ENCODE measurements around the gene LRRC56.

The LRRC56 gene

DNA sequence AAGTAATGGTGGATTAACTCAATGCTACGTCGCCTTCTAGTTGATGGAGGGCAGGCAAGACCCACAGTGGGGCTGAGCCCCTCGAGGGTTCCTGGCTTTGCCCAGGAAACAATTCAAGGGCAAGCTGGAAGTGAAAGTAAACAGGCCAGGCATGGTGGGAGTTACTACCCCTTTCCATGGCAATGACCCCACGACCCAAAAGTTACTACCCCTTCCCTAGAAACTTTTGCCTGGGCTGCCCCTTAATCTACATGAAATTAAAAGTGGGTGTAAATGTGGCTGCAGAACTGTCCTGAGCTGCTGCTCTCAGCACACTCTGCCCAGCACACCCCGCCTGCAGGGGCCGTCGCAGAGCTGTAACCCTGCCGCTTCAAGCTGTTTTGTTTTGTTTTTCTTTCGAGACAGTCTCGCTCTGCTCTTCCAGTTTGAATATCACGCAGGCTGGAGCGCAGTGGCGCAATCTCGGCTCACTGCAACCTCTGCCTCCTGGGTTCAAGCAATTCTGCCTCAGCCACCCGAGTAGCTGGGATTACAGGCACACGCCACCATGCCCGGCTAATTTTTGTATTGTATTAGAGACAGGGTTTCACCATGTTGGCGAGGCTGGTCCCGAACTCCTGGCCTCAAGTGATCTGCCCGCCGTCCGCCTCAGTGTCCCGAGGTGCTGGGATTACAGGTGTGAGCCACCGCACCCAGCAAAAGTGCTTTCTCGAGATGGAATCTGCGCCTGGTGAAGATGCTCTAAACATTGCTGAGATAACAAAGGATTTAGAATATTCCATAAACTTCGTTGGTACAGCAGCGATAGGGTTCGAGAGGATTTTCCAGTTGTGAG, 24.3 kb upstream of the LRRC56 start:
- CTCF ChIA-PET: interaction anchor here (0.7 to 1.1 kb wide), 2 partner anchors 65 to 238 kb away, joined by 3 to 4 read pairs; no protein-coding TSS in a partner anchor
- no peaks in the 10 kb centered on the region for H3K9me3 ChIP-seq (ENCODE audit: control insufficient read depth, insufficient read depth, low read depth, low read length)
- no peak for TF ChIP-seq ZNF292 (tag by site-specific recombination; IDR thresholded peaks at IDR 0.05; ENCODE audit: borderline replicate concordance, low read depth)
- TF ChIP-seq BCL11B (tag by site-specific recombination; IDR thresholded peaks at IDR 0.05; ENCODE audit: low read depth): no peak
- TF ChIP-seq, protein P1, sequence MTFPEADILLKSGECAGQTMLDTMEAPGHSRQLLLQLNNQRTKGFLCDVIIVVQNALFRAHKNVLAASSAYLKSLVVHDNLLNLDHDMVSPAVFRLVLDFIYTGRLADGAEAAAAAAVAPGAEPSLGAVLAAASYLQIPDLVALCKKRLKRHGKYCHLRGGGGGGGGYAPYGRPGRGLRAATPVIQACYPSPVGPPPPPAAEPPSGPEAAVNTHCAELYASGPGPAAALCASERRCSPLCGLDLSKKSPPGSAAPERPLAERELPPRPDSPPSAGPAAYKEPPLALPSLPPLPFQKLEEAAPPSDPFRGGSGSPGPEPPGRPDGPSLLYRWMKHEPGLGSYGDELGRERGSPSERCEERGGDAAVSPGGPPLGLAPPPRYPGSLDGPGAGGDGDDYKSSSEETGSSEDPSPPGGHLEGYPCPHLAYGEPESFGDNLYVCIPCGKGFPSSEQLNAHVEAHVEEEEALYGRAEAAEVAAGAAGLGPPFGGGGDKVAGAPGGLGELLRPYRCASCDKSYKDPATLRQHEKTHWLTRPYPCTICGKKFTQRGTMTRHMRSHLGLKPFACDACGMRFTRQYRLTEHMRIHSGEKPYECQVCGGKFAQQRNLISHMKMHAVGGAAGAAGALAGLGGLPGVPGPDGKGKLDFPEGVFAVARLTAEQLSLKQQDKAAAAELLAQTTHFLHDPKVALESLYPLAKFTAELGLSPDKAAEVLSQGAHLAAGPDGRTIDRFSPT (tag by site-specific recombination; IDR thresholded peaks at IDR 0.05): no peak
- TF ChIP-seq, protein P2, sequence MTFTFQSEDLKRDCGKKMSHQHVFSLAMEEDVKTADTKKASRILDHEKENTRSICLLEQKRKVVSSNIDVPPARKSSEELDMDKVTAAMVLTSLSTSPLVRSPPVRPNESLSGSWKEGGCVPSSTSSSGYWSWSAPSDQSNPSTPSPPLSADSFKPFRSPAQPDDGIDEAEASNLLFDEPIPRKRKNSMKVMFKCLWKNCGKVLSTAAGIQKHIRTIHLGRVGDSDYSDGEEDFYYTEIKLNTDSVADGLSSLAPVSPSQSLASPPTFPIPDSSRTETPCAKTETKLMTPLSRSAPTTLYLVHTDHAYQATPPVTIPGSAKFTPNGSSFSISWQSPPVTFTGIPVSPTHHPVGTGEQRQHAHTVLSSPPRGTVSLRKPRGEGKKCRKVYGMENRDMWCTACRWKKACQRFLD (tag by site-specific recombination; IDR thresholded peaks at IDR 0.05): no peak
- H3K36me3 ChIP-seq (ENCODE audit: control insufficient read depth in 2 of 2, insufficient read depth in 1 of 2, low read length in 2 of 2): peaks cover 0 to 21% of the 10 kb centered on the region in 2 experiments; a peak in 1 of 3 replicates
- no peaks in the 10 kb centered on the region for H3K4me1 ChIP-seq (ENCODE audit: control insufficient read depth, insufficient read depth, low read length)
- no peak overlapping the region for H3K4me3 ChIP-seq (ENCODE audit: low read depth, low read length)
- POLR2A ChIA-PET: no interaction called here
- no peak overlapping the region for H3K27ac ChIP-seq (ENCODE audit: extremely low read depth, low read depth, low read length)

DNA sequence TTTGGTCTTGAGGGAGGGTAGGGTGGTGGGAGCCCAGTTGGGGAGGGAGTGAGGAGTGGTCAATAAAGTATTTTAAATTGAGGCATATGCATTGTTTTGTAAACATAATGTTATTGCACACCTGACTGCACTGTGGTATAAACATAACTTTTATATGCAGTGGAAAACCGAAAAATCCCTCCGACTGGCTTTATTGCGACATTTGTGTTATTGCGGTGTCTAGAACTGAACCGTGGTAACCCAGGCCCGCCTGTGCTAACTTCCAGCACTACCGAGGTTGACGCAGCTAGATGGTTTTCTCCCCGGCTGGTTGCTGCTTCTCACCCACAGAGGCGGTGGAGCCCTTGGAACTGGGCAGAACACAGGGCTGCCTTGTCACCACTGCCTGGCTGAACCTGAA, 22.7 kb upstream of the LRRC56 start:
- Histone ChIP-seq H3K27ac (ENCODE audit: extremely low read depth, low read depth, low read length) (no peak overlapping the region), H3K4me3 (ENCODE audit: low read depth, low read length) (no peak overlapping the region), H3K4me1 (ENCODE audit: control insufficient read depth, insufficient read depth, low read length) (no peaks in the 10 kb centered on the region), H3K9me3 (ENCODE audit: control insufficient read depth, insufficient read depth, low read depth, low read length) (no peaks in the 10 kb centered on the region), H3K36me3 (ENCODE audit: control insufficient read depth in 2 of 2, insufficient read depth in 1 of 2, low read length in 2 of 2) (peaks cover 0 to 13% of the 10 kb centered on the region in 2 experiments; a peak in 1 of 3 replicates)
- TF ChIP-seq, protein P3, sequence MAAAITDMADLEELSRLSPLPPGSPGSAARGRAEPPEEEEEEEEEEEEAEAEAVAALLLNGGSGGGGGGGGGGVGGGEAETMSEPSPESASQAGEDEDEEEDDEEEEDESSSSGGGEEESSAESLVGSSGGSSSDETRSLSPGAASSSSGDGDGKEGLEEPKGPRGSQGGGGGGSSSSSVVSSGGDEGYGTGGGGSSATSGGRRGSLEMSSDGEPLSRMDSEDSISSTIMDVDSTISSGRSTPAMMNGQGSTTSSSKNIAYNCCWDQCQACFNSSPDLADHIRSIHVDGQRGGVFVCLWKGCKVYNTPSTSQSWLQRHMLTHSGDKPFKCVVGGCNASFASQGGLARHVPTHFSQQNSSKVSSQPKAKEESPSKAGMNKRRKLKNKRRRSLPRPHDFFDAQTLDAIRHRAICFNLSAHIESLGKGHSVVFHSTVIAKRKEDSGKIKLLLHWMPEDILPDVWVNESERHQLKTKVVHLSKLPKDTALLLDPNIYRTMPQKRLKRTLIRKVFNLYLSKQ (tag by site-specific recombination; IDR thresholded peaks at IDR 0.05; ENCODE audit: borderline replicate concordance): no peak
- no peak for TF ChIP-seq ZNF596 (tag by site-specific recombination; IDR thresholded peaks at IDR 0.05)
- TF ChIP-seq, protein P4, sequence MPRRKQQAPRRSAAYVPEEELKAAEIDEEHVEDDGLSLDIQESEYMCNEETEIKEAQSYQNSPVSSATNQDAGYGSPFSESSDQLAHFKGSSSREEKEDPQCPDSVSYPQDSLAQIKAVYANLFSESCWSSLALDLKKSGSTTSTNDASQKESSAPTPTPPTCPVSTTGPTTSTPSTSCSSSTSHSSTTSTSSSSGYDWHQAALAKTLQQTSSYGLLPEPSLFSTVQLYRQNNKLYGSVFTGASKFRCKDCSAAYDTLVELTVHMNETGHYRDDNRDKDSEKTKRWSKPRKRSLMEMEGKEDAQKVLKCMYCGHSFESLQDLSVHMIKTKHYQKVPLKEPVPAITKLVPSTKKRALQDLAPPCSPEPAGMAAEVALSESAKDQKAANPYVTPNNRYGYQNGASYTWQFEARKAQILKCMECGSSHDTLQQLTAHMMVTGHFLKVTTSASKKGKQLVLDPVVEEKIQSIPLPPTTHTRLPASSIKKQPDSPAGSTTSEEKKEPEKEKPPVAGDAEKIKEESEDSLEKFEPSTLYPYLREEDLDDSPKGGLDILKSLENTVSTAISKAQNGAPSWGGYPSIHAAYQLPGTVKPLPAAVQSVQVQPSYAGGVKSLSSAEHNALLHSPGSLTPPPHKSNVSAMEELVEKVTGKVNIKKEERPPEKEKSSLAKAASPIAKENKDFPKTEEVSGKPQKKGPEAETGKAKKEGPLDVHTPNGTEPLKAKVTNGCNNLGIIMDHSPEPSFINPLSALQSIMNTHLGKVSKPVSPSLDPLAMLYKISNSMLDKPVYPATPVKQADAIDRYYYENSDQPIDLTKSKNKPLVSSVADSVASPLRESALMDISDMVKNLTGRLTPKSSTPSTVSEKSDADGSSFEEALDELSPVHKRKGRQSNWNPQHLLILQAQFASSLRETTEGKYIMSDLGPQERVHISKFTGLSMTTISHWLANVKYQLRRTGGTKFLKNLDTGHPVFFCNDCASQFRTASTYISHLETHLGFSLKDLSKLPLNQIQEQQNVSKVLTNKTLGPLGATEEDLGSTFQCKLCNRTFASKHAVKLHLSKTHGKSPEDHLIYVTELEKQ (tag by site-specific recombination; IDR thresholded peaks at IDR 0.05; ENCODE audit: borderline replicate concordance): no peak
- no peak for TF ChIP-seq ZNF184 (tag by site-specific recombination; IDR thresholded peaks at IDR 0.05)
- TF ChIP-seq ZBTB1 (tag by site-specific recombination; IDR thresholded peaks at IDR 0.05): no peak
- TF ChIP-seq YY1 (tag by site-specific recombination; IDR thresholded peaks at IDR 0.05): no peak
- TF ChIP-seq ZSCAN16 (tag by site-specific recombination; IDR thresholded peaks at IDR 0.05): no peak
- no peak for TF ChIP-seq ZNF433 (tag by site-specific recombination; IDR thresholded peaks at IDR 0.05; ENCODE audit: low read depth)
- POLR2A ChIA-PET: no interaction called here
- CTCF ChIA-PET: no interaction called here

Data from HEK293 (cell line).